Measurements from ENCODE around the gene ABCA7. TPM values are rescaled to one million over a fixed set of nuclear protein-coding genes. Genes with fewer than 3 reads are reported as not detected.

Gene ABCA7
- total RNA-seq, 2 experiments from 2014 or later = 28.3 to 29.3 TPM

- Mint-ChIP-seq H3K4me1 (ENCODE audit: low read depth) (peaks cover 50% of the 10 kb centered on the region), H3K4me3 (no peak overlapping the region), H3K27ac (no peak overlapping the region), H3K27me3 (no peaks in the 10 kb centered on the region), H3K36me3 (peaks cover 23% of the 10 kb centered on the region), H3K9me3 (no peaks in the 10 kb centered on the region)
- CTCF ChIA-PET = interaction anchor here (1.6 kb wide), 1 partner anchor 10 kb away, joined by 5 read pairs; no protein-coding TSS in a partner anchor
- intact Hi-C loops (cut with micrococcal nuclease) = no loop called here
- POLR2A ChIA-PET = interaction anchor here (0.7 kb wide), 1 partner anchor 26 kb away, joined by 3 read pairs; no protein-coding TSS in a partner anchor
- DNase-seq = no peak
Observed at GRCh38 chr19:1091544-1092175, 51.8 kb downstream of the ABCA7 start.

- intact Hi-C loops (cut with micrococcal nuclease) = no loop called here
- ChIA-PET POLR2A (interaction anchor here (0.6 to 4.2 kb wide), 3 partner anchors 9 to 65 kb away, joined by 6 to 26 read pairs (median 7); no protein-coding TSS in a partner anchor), CTCF (interaction anchor here (1.0 to 1.3 kb wide), 3 partner anchors 8 to 151 kb away, joined by 3 to 5 read pairs (median 4); no protein-coding TSS in a partner anchor)
- Mint-ChIP-seq H3K36me3 (peaks cover 18% of the 10 kb centered on the region), H3K9me3 (no peaks in the 10 kb centered on the region), H3K27ac (no peak overlapping the region), H3K27me3 (no peaks in the 10 kb centered on the region), H3K4me1 (ENCODE audit: low read depth) (peaks cover 46% of the 10 kb centered on the region), H3K4me3 (peak overlapping the region; percentile 93)
- no peak for DNase-seq
Observed at GRCh38 chr19:1093330-1093729, 53.4 kb downstream of the ABCA7 start.

GRCh38 chr19:1093811-1094553, 54.1 kb downstream of the ABCA7 start:
- POLR2A ChIA-PET = interaction anchor here (0.6 to 4.2 kb wide), 5 partner anchors 9 to 61 kb away, joined by 4 to 26 read pairs (median 4); no protein-coding TSS in a partner anchor

GRCh38 chr19:1094655-1094977, 54.7 kb downstream of the ABCA7 start:
- peaks cover 53% of the 10 kb centered on the region for H3K4me1 Mint-ChIP-seq (ENCODE audit: low read depth)
- POLR2A ChIA-PET = interaction anchor here (0.6 to 4.2 kb wide), 5 partner anchors 10 to 62 kb away, joined by 4 to 26 read pairs (median 4); no protein-coding TSS in a partner anchor
- DNase-seq = no peak
- CTCF ChIA-PET = interaction anchor here (0.9 to 1.6 kb wide), 5 partner anchors 10 to 98 kb away, joined by 3 to 7 read pairs (median 3); partner anchors contain the start of gene ARHGAP45
- H3K36me3 Mint-ChIP-seq = peaks cover 14% of the 10 kb centered on the region
- peaks cover 1% of the 10 kb centered on the region for H3K9me3 Mint-ChIP-seq
- intact Hi-C loops (cut with micrococcal nuclease) = loop anchor here (2.0 kb wide), 1 partner anchor 18 kb away; no protein-coding TSS in a partner anchor
- H3K4me3 Mint-ChIP-seq = peak overlapping the region; percentile 93
- H3K27ac Mint-ChIP-seq = peak overlapping the region; percentile 91
- no peaks in the 10 kb centered on the region for H3K27me3 Mint-ChIP-seq

More at GRCh38 chr19:1093811-1094553, 54.1 kb downstream of the ABCA7 start:
- Mint-ChIP-seq H3K27me3 (no peaks in the 10 kb centered on the region), H3K27ac (peak overlapping the region; percentile 91), H3K4me3 (peak overlapping the region; percentile 93), H3K36me3 (peaks cover 14% of the 10 kb centered on the region), H3K4me1 (ENCODE audit: low read depth) (peaks cover 48% of the 10 kb centered on the region), H3K9me3 (no peaks in the 10 kb centered on the region)
- DNase-seq = no peak
- CTCF ChIA-PET = interaction anchor here (0.9 to 1.6 kb wide), 5 partner anchors 9 to 150 kb away, joined by 3 to 7 read pairs (median 4); partner anchors contain the start of gene ARHGAP45
- intact Hi-C loops (cut with micrococcal nuclease) = loop anchor here (2.0 kb wide), 1 partner anchor 17 kb away; no protein-coding TSS in a partner anchor

GRCh38 chr19:1094978-1095701, 55.2 kb downstream of the ABCA7 start, which contains the start of gene POLR2E:
TSS of gene POLR2E (minus strand) at chr19:1095375. CDS start at chr19:1095315, 60 bp downstream.
- intact Hi-C loops (cut with micrococcal nuclease) = loop anchor here (1.0 to 2.0 kb wide), 3 partner anchors 8 to 18 kb away; partner anchors contain the start of gene GPX4
- POLR2A ChIA-PET = interaction anchor here (0.6 to 4.2 kb wide), 6 partner anchors 9 to 174 kb away, joined by 3 to 26 read pairs (median 4); partner anchors contain the start of gene CIRBP
- Mint-ChIP-seq H3K4me1 (ENCODE audit: low read depth) (peaks cover 58% of the 10 kb centered on the region), H3K27ac (peak within 1 kb of the TSS; percentile 91), H3K27me3 (no peaks in the 10 kb centered on the region), H3K4me3 (peak within 1 kb of the TSS; percentile 93), H3K36me3 (peaks cover 14% of the 10 kb centered on the region), H3K9me3 (peaks cover 6% of the 10 kb centered on the region)
- DNase-seq = peak; percentile 98
- CTCF ChIA-PET = interaction anchor here (0.9 to 1.9 kb wide), 5 partner anchors 20 to 149 kb away, joined by 3 to 7 read pairs (median 4); partner anchors contain the start of gene ARHGAP45

- H3K36me3 Mint-ChIP-seq = peaks cover 10% of the 10 kb centered on the region
- intact Hi-C loops (cut with micrococcal nuclease) = no loop called here
- H3K9me3 Mint-ChIP-seq = peaks cover 6% of the 10 kb centered on the region
- peak overlapping the region; percentile 71 for H3K27ac Mint-ChIP-seq
- DNase-seq = no peak
- H3K27me3 Mint-ChIP-seq = no peaks in the 10 kb centered on the region
- no peak overlapping the region for H3K4me3 Mint-ChIP-seq
- CTCF ChIA-PET = interaction anchor here (0.6 to 0.7 kb wide), 2 partner anchors 31 to 1001 kb away, joined by 3 read pairs; partner anchors contain the start of gene ARHGAP45
- POLR2A ChIA-PET = interaction anchor here (0.6 to 1.5 kb wide), 2 partner anchors 21 to 36 kb away, joined by 4 read pairs; no protein-coding TSS in a partner anchor
- H3K4me1 Mint-ChIP-seq (ENCODE audit: low read depth) = peaks cover 71% of the 10 kb centered on the region
Observed at GRCh38 chr19:1097810-1098176, 57.9 kb downstream of the ABCA7 start.

- POLR2A ChIA-PET = interaction anchor here (0.6 to 1.5 kb wide), 2 partner anchors 21 to 35 kb away, joined by 4 read pairs; no protein-coding TSS in a partner anchor
- intact Hi-C loops (cut with micrococcal nuclease) = loop anchor here (1.0 kb wide), 1 partner anchor 21 kb away; no protein-coding TSS in a partner anchor
Observed at GRCh38 chr19:1098177-1099051, 58.5 kb downstream of the ABCA7 start.

GRCh38 chr19:1101337-1101698, 61.4 kb downstream of the ABCA7 start:
- no peaks in the 10 kb centered on the region for H3K27me3 Mint-ChIP-seq
- peaks cover 59% of the 10 kb centered on the region for H3K4me1 Mint-ChIP-seq (ENCODE audit: low read depth)
- no peak overlapping the region for H3K4me3 Mint-ChIP-seq
- CTCF ChIA-PET = interaction anchor here (1.2 to 1.9 kb wide), 3 partner anchors 12 to 143 kb away, joined by 4 to 8 read pairs (median 5); no protein-coding TSS in a partner anchor
- no peak for DNase-seq
- H3K36me3 Mint-ChIP-seq = no peaks in the 10 kb centered on the region
- intact Hi-C loops (cut with micrococcal nuclease) = loop anchor here (5.0 to 10.0 kb wide), 3 partner anchors 91 to 177 kb away; partner anchors contain the start of genes ARID3A and ATP5F1D
- H3K9me3 Mint-ChIP-seq = peaks cover 6% of the 10 kb centered on the region
- POLR2A ChIA-PET = interaction anchor here (1.0 to 4.5 kb wide), 3 partner anchors 13 to 117 kb away, joined by 3 to 23 read pairs (median 10); partner anchors contain the start of gene WDR18
- H3K27ac Mint-ChIP-seq = peak overlapping the region; percentile 89

More at GRCh38 chr19:1098177-1099051, 58.5 kb downstream of the ABCA7 start:
- Mint-ChIP-seq H3K9me3 (peaks cover 6% of the 10 kb centered on the region), H3K36me3 (peaks cover 7% of the 10 kb centered on the region), H3K4me1 (ENCODE audit: low read depth) (peaks cover 71% of the 10 kb centered on the region), H3K4me3 (no peak overlapping the region), H3K27ac (peak overlapping the region; percentile 87), H3K27me3 (no peaks in the 10 kb centered on the region)
- CTCF ChIA-PET = interaction anchor here (0.6 kb wide), 1 partner anchor 1000 kb away, joined by 3 read pairs; no protein-coding TSS in a partner anchor
- DNase-seq = no peak

GRCh38 chr19:1102407-1103131, 62.7 kb downstream of the ABCA7 start:
- ChIA-PET CTCF (interaction anchor here (1.0 to 1.3 kb wide), 4 partner anchors 11 to 63 kb away, joined by 3 read pairs; no protein-coding TSS in a partner anchor), POLR2A (interaction anchor here (0.7 to 4.5 kb wide), 14 partner anchors 14 to 119 kb away, joined by 3 to 25 read pairs (median 3); partner anchors contain the start of genes ARHGAP45, RNU6-2 and WDR18)
- peaks cover 3% of the 10 kb centered on the region for H3K36me3 Mint-ChIP-seq
- peaks cover 60% of the 10 kb centered on the region for H3K4me1 Mint-ChIP-seq (ENCODE audit: low read depth)
- intact Hi-C loops (cut with micrococcal nuclease) = loop anchor here (1.0 to 10.0 kb wide), 8 partner anchors 7 to 178 kb away; partner anchors contain the start of genes ARID3A, ATP5F1D, POLR2E and RNU6-2
- H3K9me3 Mint-ChIP-seq = peaks cover 6% of the 10 kb centered on the region
- peak overlapping the region; percentile 71 for H3K4me3 Mint-ChIP-seq
- peak overlapping the region; percentile 89 for H3K27ac Mint-ChIP-seq
- peak; percentile 90 for DNase-seq
- H3K27me3 Mint-ChIP-seq = no peaks in the 10 kb centered on the region
